ENCODE results near the gene RARB. TPM values are rescaled to one million over a fixed set of nuclear protein-coding genes. Genes with fewer than 3 reads are reported as not detected.
A peak's percentile ranks its signal among the peaks of the same experiment; 100 is the strongest.

Gene RARB
- total and polyA plus RNA-seq, 4 donors = 1.5 to 24.5 (median 4.1) TPM

DNA sequence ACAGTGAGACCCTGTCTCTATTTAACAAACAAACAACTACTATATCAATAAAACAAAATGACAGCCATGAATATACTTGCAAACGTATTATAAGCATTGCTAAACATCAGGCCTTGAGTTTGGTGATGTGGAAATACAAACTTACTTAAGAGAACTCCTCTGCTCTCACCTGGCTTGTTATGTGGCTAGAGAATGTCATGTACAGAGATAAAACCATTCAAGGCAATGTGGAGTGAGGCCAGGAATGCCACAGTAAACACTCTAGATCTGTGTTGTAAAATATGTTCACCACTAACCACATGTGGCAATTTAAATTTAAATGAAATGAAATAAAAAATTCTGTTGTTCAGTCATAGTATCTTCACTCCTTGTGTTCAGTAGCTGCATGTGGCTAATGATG, 22.7 kb upstream of the RARB start:
- Histone ChIP-seq H3K4me1 (ENCODE audit: control insufficient read depth in 5 of 5, insufficient read depth in 5 of 5, low read length in 5 of 5) (peaks cover 0 to 2% (median 0%) of the 10 kb centered on the region in 5 donors), H3K9me3 (ENCODE audit: control insufficient read depth in 4 of 4, insufficient read depth in 3 of 4, low read length in 3 of 4) (no peaks in the 10 kb centered on the region), H3K27ac (ENCODE audit: low read depth in 1 of 2, low read length in 1 of 2) (no peak overlapping the region), H3K4me3 (no peak overlapping the region), H3K9ac (ENCODE audit: insufficient read depth in 1 of 2, low read length in 2 of 2) (no peak overlapping the region), H3K27me3 (ENCODE audit: control insufficient read depth in 3 of 3, insufficient read depth in 3 of 3, low read length in 2 of 3) (no peaks in the 10 kb centered on the region), H3K36me3 (ENCODE audit: control insufficient read depth in 4 of 4, insufficient read depth in 4 of 4, low read length in 4 of 4) (no peaks in the 10 kb centered on the region)
- TF ChIP-seq CTCF (IDR thresholded peaks at IDR 0.05; ENCODE audit: control extremely low read depth, extremely low read depth) = no peak
- whole genome bisulfite sequencing, 2 donors = 67 to 97% methylated on average over 1 of the region's 1 CpG
- ATAC-seq (ENCODE audit: insufficient read depth, low FRiP score) = peak; percentile 61
- peak in 1 of 3 donors; percentile 43 for DNase-seq

DNA sequence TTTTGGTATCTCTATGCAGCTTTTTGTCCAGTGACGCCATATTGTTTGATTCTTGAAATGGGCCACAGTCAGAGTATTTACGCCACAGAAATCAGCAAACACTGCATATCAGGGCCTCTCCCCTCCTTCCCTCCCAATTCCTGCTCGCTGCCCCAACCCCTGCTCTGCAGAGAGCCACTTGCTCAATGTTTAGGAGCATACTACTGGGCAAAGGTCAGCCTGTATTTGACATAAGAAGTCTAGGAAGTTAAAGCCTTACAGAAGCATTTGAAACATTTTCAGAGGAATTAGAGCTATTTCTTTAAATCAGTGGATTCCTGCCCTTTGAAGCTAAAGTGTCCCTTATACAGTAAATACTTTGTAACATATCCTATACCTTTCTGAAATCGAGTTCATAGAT, 17.4 kb upstream of the RARB start:
- Histone ChIP-seq H3K4me3 (no peak overlapping the region), H3K9ac (ENCODE audit: insufficient read depth in 1 of 2, low read length in 2 of 2) (no peak overlapping the region), H3K9me3 (ENCODE audit: control insufficient read depth in 4 of 4, insufficient read depth in 3 of 4, low read length in 3 of 4) (no peaks in the 10 kb centered on the region), H3K36me3 (ENCODE audit: control insufficient read depth in 4 of 4, insufficient read depth in 4 of 4, low read length in 4 of 4) (no peaks in the 10 kb centered on the region), H3K4me1 (ENCODE audit: control insufficient read depth in 5 of 5, insufficient read depth in 5 of 5, low read length in 5 of 5) (no peaks in the 10 kb centered on the region), H3K27ac (ENCODE audit: low read depth in 1 of 2, low read length in 1 of 2) (no peak overlapping the region), H3K27me3 (ENCODE audit: control insufficient read depth in 3 of 3, insufficient read depth in 3 of 3, low read length in 2 of 3) (no peaks in the 10 kb centered on the region)
- TF ChIP-seq CTCF (IDR thresholded peaks at IDR 0.05; ENCODE audit: control extremely low read depth, extremely low read depth) = no peak
- DNase-seq = no peak
- ATAC-seq (ENCODE audit: insufficient read depth, low FRiP score) = no peak
- 79 to 81% methylated on average over 4 of the region's 4 CpGs for WGBS, 2 donors

GRCh38 chr3:25412269-25412668, 15.8 kb upstream of the RARB start:
- H3K27ac ChIP-seq (ENCODE audit: low read depth in 1 of 2, low read length in 1 of 2) = no peak overlapping the region
- H3K4me3 ChIP-seq = no peak overlapping the region
- peaks cover 0 to 1% (median 0%) of the 10 kb centered on the region in 4 donors for H3K9me3 ChIP-seq (ENCODE audit: control insufficient read depth in 4 of 4, insufficient read depth in 3 of 4, low read length in 3 of 4)
- ATAC-seq (ENCODE audit: insufficient read depth, low FRiP score) = no peak
- no peaks in the 10 kb centered on the region for H3K36me3 ChIP-seq (ENCODE audit: control insufficient read depth in 4 of 4, insufficient read depth in 4 of 4, low read length in 4 of 4)
- no peak for DNase-seq
- TF ChIP-seq CTCF (IDR thresholded peaks at IDR 0.05; ENCODE audit: control extremely low read depth, extremely low read depth) = no peak
- H3K4me1 ChIP-seq (ENCODE audit: control insufficient read depth in 5 of 5, insufficient read depth in 5 of 5, low read length in 5 of 5) = no peaks in the 10 kb centered on the region
- H3K9ac ChIP-seq (ENCODE audit: insufficient read depth in 1 of 2, low read length in 2 of 2) = no peak overlapping the region
- H3K27me3 ChIP-seq (ENCODE audit: control insufficient read depth in 3 of 3, insufficient read depth in 3 of 3, low read length in 2 of 3) = no peaks in the 10 kb centered on the region

GRCh38 chr3:25416176-25416575, 11.9 kb upstream of the RARB start:
- WGBS, 2 donors = 95 to 96% methylated on average over 6 of the region's 6 CpGs

More at GRCh38 chr3:25416176-25416575, 11.9 kb upstream of the RARB start:
- Histone ChIP-seq H3K4me1 (ENCODE audit: control insufficient read depth in 5 of 5, insufficient read depth in 5 of 5, low read length in 5 of 5) (no peaks in the 10 kb centered on the region), H3K36me3 (ENCODE audit: control insufficient read depth in 4 of 4, insufficient read depth in 4 of 4, low read length in 4 of 4) (no peaks in the 10 kb centered on the region), H3K27ac (ENCODE audit: low read depth in 1 of 2, low read length in 1 of 2) (no peak overlapping the region), H3K9ac (ENCODE audit: insufficient read depth in 1 of 2, low read length in 2 of 2) (no peak overlapping the region), H3K4me3 (no peak overlapping the region), H3K27me3 (ENCODE audit: control insufficient read depth in 3 of 3, insufficient read depth in 3 of 3, low read length in 2 of 3) (no peaks in the 10 kb centered on the region), H3K9me3 (ENCODE audit: control insufficient read depth in 4 of 4, insufficient read depth in 3 of 4, low read length in 3 of 4) (peaks cover 0 to 2% (median 0%) of the 10 kb centered on the region in 4 donors)
- no peak for ATAC-seq (ENCODE audit: insufficient read depth, low FRiP score)
- no peak for TF ChIP-seq CTCF (IDR thresholded peaks at IDR 0.05; ENCODE audit: control extremely low read depth, extremely low read depth)
- no peak for DNase-seq
